HepG2 (cell line): ENCODE data around the gene TCF7L2. TPM values are rescaled to one million over a fixed set of nuclear protein-coding genes. Genes with fewer than 3 reads are reported as not detected.

ENCODE experiments used
- ATF3 ChIP-seq: sonication (generic); formaldehyde crosslinking; IDR thresholded peaks from 2 replicates; pipeline ENCODE4 v1.4.0; 2020; ENCODE audit warnings: missing genetic modification reagents
- FOXK1 ChIP-seq: sonication (generic); formaldehyde crosslinking; IDR thresholded peaks from 2 replicates; pipeline ENCODE4 v1.4.0; 2020; ENCODE audit warnings: low read depth, missing genetic modification reagents, borderline replicate concordance
- PLRG1 ChIP-seq: fragments of 450-650 bp; conservative IDR thresholded peaks from 2 replicates; pipeline ENCODE4 v1.6.1; 2016
- SP4 ChIP-seq: sonication (generic); formaldehyde crosslinking; IDR thresholded peaks from 2 replicates; pipeline ENCODE4 v1.8.1; 2023; ENCODE audit warnings: mild to moderate bottlenecking, missing genetic modification reagents
- SRSF1 ChIP-seq: fragments of 200-400 bp; formaldehyde crosslinking; optimal IDR thresholded peaks from 2 replicates; pipeline ENCODE3; 2017; ENCODE audit warnings: mild to moderate bottlenecking, low read depth, low read length, moderate library complexity
- TARDBP ChIP-seq: sonication (generic); formaldehyde crosslinking; IDR thresholded peaks from 2 replicates; pipeline ENCODE4 v1.8.0; 2022; ENCODE audit warnings: mild to moderate bottlenecking, missing genetic modification reagents
- ZFP91 ChIP-seq: sonication (generic); formaldehyde crosslinking; IDR thresholded peaks from 2 replicates; pipeline ENCODE4 v1.9.0; 2022; ENCODE audit warnings: missing genetic modification reagents, mild to moderate bottlenecking, borderline replicate concordance
- ZFY ChIP-seq: sonication (generic); formaldehyde crosslinking; IDR thresholded peaks from 2 replicates; pipeline ENCODE4 v1.4.0; 2020; ENCODE audit warnings: missing genetic modification reagents
- ZNF136 ChIP-seq: sonication (generic); formaldehyde crosslinking; IDR thresholded peaks from 2 replicates; pipeline ENCODE4 v1.8.1; 2022; ENCODE audit warnings: low read depth, mild to moderate bottlenecking, moderate library complexity, missing genetic modification reagents
- ZNF142 ChIP-seq: sonication (generic); formaldehyde crosslinking; IDR thresholded peaks from 2 replicates; pipeline ENCODE4 v1.4.0; 2020; ENCODE audit warnings: missing genetic modification reagents
- ZNF180 ChIP-seq: sonication (generic); formaldehyde crosslinking; IDR thresholded peaks from 2 replicates; pipeline ENCODE4 v1.4.0; 2020; ENCODE audit warnings: low read depth, missing genetic modification reagents, borderline replicate concordance
- ZNF557 ChIP-seq: sonication (generic); formaldehyde crosslinking; IDR thresholded peaks from 2 replicates; pipeline ENCODE4 v1.4.0; 2020; ENCODE audit warnings: missing genetic modification reagents
- ZNF563 ChIP-seq: sonication (generic); formaldehyde crosslinking; IDR thresholded peaks from 2 replicates; pipeline ENCODE4 v1.8.0; 2022; ENCODE audit warnings: mild to moderate bottlenecking, moderate library complexity, missing genetic modification reagents
- polyA plus RNA-seq, 8 experiments: library from polyadenylated mRNA; depleted of rRNA in 3 of 8; stranded (reverse) in 7 of 8; unstranded in 1 of 8; fragments of >200 nt; fragmentation: Illumina TruSeq in 4 of 8; extraction: Trizol in 4 of 8; gene quantifications; 2 replicates each; pipeline versions ENCODE4 v1.2.1 to v1.2.3, GENCODE V29; 2011 to 2016; ENCODE audit warnings: low read depth in 4 of 8, missing spikeins in 1 of 8, mixed read lengths in 1 of 8; ENCODE audit not compliant: insufficient read depth in 1 of 8
- total RNA-seq, 5 experiments: library from RNA; depleted of rRNA; stranded (reverse); fragments of >200 nt; fragmentation: Illumina TruSeq; extraction: Trizol; gene quantifications; 2 replicates each; pipeline ENCODE4 v1.2.3, GENCODE V29; 2016; ENCODE audit warnings: low read depth in 1 of 5
- TF ChIP-seq, protein P1 (sequence below): sonication (generic); formaldehyde crosslinking; IDR thresholded peaks from 2 replicates; pipeline ENCODE4 v1.5.1; 2020; ENCODE audit warnings: mild to moderate bottlenecking, moderate library complexity, missing genetic modification reagents
- TF ChIP-seq, protein P2 (sequence below): sonication (generic); formaldehyde crosslinking; IDR thresholded peaks from 2 replicates; pipeline ENCODE4 v1.5.1; 2020; ENCODE audit warnings: mild to moderate bottlenecking, missing genetic modification reagents, moderate library complexity

Gene TCF7L2
- total and polyA plus RNA-seq, 2 of the 13 experiments (the other 11 are each of a cell fraction or from before 2014, with no cell fraction given): 3.9 to 13.7 TPM

- TF ChIP-seq ZFP91 (CRISPR knock-in tag): no peak
- no peak for TF ChIP-seq ZNF563 (CRISPR knock-in tag)
- TF ChIP-seq ZNF557 (CRISPR knock-in tag): no peak
- TF ChIP-seq SRSF1: no peak
- TF ChIP-seq, protein P1, sequence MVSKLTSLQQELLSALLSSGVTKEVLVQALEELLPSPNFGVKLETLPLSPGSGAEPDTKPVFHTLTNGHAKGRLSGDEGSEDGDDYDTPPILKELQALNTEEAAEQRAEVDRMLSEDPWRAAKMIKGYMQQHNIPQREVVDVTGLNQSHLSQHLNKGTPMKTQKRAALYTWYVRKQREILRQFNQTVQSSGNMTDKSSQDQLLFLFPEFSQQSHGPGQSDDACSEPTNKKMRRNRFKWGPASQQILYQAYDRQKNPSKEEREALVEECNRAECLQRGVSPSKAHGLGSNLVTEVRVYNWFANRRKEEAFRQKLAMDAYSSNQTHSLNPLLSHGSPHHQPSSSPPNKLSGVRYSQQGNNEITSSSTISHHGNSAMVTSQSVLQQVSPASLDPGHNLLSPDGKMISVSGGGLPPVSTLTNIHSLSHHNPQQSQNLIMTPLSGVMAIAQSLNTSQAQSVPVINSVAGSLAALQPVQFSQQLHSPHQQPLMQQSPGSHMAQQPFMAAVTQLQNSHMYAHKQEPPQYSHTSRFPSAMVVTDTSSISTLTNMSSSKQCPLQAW: peak; percentile 42; the same call in 1 of the 2 replicates
- TF ChIP-seq ZNF136: no peak
- no peak for TF ChIP-seq SP4 (CRISPR knock-in tag)
- TF ChIP-seq, protein P2, sequence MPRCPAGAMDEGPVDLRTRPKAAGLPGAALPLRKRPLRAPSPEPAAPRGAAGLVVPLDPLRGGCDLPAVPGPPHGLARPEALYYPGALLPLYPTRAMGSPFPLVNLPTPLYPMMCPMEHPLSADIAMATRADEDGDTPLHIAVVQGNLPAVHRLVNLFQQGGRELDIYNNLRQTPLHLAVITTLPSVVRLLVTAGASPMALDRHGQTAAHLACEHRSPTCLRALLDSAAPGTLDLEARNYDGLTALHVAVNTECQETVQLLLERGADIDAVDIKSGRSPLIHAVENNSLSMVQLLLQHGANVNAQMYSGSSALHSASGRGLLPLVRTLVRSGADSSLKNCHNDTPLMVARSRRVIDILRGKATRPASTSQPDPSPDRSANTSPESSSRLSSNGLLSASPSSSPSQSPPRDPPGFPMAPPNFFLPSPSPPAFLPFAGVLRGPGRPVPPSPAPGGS (CRISPR knock-in tag): no peak
- no peak for TF ChIP-seq FOXK1 (CRISPR knock-in tag)
- no peak for TF ChIP-seq TARDBP (CRISPR knock-in tag)
- TF ChIP-seq ZNF142 (CRISPR knock-in tag): no peak
- no peak for TF ChIP-seq PLRG1
- TF ChIP-seq ZFY: no peak
- TF ChIP-seq ZNF180: no peak
- peak; percentile 96 for TF ChIP-seq ATF3
Measured at GRCh38 chr10:113093188-113094113, 143.4 kb downstream of the TCF7L2 start (continued).
